LNCAP (cell line): ENCODE results near the gene ZFPM1.

ENCODE experiments used
- CTCF ChIP-seq: fragments of 450-650 bp; IDR thresholded peaks from 2 replicates; pipeline ENCODE4 v1.5.1; 2017; ENCODE audit warnings: mild to moderate bottlenecking

Gene ZFPM1

GRCh38 chr16:88530858-88531203 is 77.8 kb downstream of the ZFPM1 start:
- no peak for TF ChIP-seq CTCF

GRCh38 chr16:88531346-88531745 is 78.3 kb downstream of the ZFPM1 start:
- TF ChIP-seq CTCF, result no peak

- no peak for TF ChIP-seq CTCF
These were observed 78.9 kb downstream of the ZFPM1 start for GRCh38 chr16:88531931-88532433.

- TF ChIP-seq CTCF, result no peak
These were observed 79.6 kb downstream of the ZFPM1 start for GRCh38 chr16:88532434-88533241.

GRCh38 chr16:88533381-88533917 is 80.4 kb downstream of the ZFPM1 start:
- TF ChIP-seq CTCF, result no peak

GRCh38 chr16:88533932-88534637 is 81.0 kb downstream of the ZFPM1 start:
- TF ChIP-seq CTCF, result 0 out of 2 replicates have a peak, but pooled peaks have one; percentile 11

- TF ChIP-seq CTCF, result no peak
These were observed 81.6 kb downstream of the ZFPM1 start for GRCh38 chr16:88534638-88535190.
